Ovary (tissue), 9 donors: ENCODE data around the gene CSMD2. TPM values are rescaled to one million over a fixed set of nuclear protein-coding genes. Genes with fewer than 3 reads are reported as not detected.

Source experiments
- DNase-seq, 5 donors: peaks; one replicate each; pipeline ENCODE4 v3.0.0-alpha.2; 2019 to 2020
- H3K27ac ChIP-seq, 2 donors: fragments of 200-600 bp; one replicate each; pipeline versions ENCODE4 v1.5.1 to v1.8.0; 2019 to 2022
- H3K27me3 ChIP-seq: fragments of 200-600 bp; one replicate; pipeline ENCODE4 v1.8.0; 2022
- H3K36me3 ChIP-seq: fragments of 200-600 bp; sonication (generic); one replicate; pipeline ENCODE4 v1.5.1; 2019
- H3K4me1 ChIP-seq: one replicate; pipeline ENCODE4 v1.8.1; 2013; ENCODE audit warnings: mild to moderate bottlenecking, moderate library complexity; ENCODE audit not compliant: insufficient read depth
- H3K4me3 ChIP-seq: fragments of 200-600 bp; sonication (generic); one replicate; pipeline ENCODE4 v1.5.1; 2017
- H3K9me3 ChIP-seq, 2 donors: fragments of 200-600 bp in 1 of 2; sonication (generic) in 1 of 2; one replicate each; pipeline versions ENCODE4 v1.5.1 to v1.8.1; 2013 to 2019; ENCODE audit warnings: mild to moderate bottlenecking in 1 of 2, moderate library complexity in 1 of 2
- EP300 ChIP-seq: sonication (generic); formaldehyde crosslinking; IDR thresholded peaks from one replicate; pipeline ENCODE4 v1.6.1; 2017; ENCODE audit warnings: antibody characterized with exemption
- POLR2A ChIP-seq: fragments of 450-650 bp; IDR thresholded peaks from one replicate; pipeline ENCODE4 v1.6.1; 2017; ENCODE audit warnings: antibody characterized with exemption, mild to moderate bottlenecking, moderate library complexity
- WGBS, 3 donors: extraction: QIAGEN DNeasy Blood & Tissue Kit in 1 of 3; methylation state at CpG; one replicate each; pipeline versions ENCODE4 v1.1.5 to v1.1.7; 2013 to 2017; 5-methylcytosine and 5-hydroxymethylcytosine counted together
- intact Hi-C, 4 donors: fragments of 100-400 bp; cut with DNase I; formaldehyde crosslinking; loops; one replicate each; pipeline versions ENCODE4 v1.11.0 to v1.15.1; 2022 to 2023
- polyA plus RNA-seq, 2 donors: library from polyadenylated mRNA; stranded (reverse); fragments of 200-250 nt in 1 of 2; fragments of 350-450 nt in 1 of 2; fragmentation: Illumina TruSeq in 1 of 2; extraction: RNeasy Lipid Tissue Mini Kit (QIAGEN cat#74804) in 1 of 2; gene quantifications; one replicate each; pipeline ENCODE4 v1.2.3, GENCODE V29; 2013 to 2014
- total RNA-seq, 7 donors: library from RNA; depleted of rRNA in 2 of 7; stranded (reverse); fragments of >200 nt in 2 of 7; fragmentation: NEBNext Ultra II Directional in 3 of 7; extraction: Animal tissue kit (Norgen Biotek cat#: 25700) in 3 of 7; gene quantifications; one replicate each; pipeline versions ENCODE4 v1.1.0 to v1.2.4, GENCODE V29; 2016 to 2023
- TF ChIP-seq, protein P1 (sequence below), 3 donors: fragments of 450-650 bp in 2 of 3; fragments of 200-600 bp in 1 of 3; IDR thresholded peaks; one replicate each; pipeline versions ENCODE4 v1.5.1 to v1.8.0; 2016 to 2022; ENCODE audit warnings: antibody characterized with exemption in 3 of 3, mild to moderate bottlenecking in 1 of 3
- donor health status: DM: no; HTN: no; CAD: no; lungs with moderate emphysema.
- donor health status: DM: no; HTN: no; CAD: no.
- donor health status: Bipolar disorder and iron deficiency.
- donor health status: DM: yes; HTN: yes; CAD: no.
- donor health status: DM: no; HTN: no; CAD: no.
- donor health status: DM: yes; HTN: yes; CAD: no.

The CSMD2 gene
- total and polyA plus RNA-seq, 9 donors: 0.04 to 1.6 (median 0.18) TPM; not detected in 3

DNA sequence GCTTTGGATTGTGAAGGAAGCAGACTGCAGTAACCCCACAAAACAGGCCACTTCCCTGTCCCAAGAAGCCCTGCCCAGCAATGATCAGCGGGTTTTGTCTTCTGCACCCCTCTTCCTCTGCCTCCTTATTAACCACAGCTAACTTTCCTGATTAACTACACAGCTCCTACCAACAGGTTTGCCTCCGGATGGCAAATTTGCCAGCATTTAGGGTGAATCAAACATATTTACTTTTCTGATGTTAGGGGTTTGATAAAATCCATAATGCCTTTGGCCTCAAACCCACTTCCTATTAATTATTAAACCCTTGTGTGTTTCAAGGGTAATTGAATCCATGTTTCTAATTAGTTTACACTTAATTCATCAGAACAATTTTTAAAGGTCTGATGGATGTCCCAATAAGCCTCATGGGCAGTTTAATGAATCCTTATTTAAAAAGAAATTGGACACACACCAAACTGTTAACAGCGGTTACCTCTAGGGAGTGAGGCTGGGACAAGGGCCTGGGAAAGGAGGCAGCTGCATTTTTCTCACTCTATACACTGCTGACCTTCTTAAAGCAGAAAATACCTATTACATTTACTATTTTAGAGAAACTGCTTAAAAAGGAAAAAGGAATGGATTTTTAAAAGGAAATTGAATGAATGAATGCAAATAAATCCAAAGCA, 91.9 kb downstream of the CSMD2 start:
- TF ChIP-seq, protein P1, sequence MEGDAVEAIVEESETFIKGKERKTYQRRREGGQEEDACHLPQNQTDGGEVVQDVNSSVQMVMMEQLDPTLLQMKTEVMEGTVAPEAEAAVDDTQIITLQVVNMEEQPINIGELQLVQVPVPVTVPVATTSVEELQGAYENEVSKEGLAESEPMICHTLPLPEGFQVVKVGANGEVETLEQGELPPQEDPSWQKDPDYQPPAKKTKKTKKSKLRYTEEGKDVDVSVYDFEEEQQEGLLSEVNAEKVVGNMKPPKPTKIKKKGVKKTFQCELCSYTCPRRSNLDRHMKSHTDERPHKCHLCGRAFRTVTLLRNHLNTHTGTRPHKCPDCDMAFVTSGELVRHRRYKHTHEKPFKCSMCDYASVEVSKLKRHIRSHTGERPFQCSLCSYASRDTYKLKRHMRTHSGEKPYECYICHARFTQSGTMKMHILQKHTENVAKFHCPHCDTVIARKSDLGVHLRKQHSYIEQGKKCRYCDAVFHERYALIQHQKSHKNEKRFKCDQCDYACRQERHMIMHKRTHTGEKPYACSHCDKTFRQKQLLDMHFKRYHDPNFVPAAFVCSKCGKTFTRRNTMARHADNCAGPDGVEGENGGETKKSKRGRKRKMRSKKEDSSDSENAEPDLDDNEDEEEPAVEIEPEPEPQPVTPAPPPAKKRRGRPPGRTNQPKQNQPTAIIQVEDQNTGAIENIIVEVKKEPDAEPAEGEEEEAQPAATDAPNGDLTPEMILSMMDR (IDR thresholded peaks at IDR 0.05): no peak
- no peak for TF ChIP-seq EP300
- no peak for TF ChIP-seq POLR2A
- Histone ChIP-seq H3K36me3 (no peaks in the 10 kb centered on the region), H3K27me3 (no peaks in the 10 kb centered on the region), H3K4me1 (no peaks in the 10 kb centered on the region), H3K9me3 (no peaks in the 10 kb centered on the region), H3K27ac (no peak overlapping the region), H3K4me3 (no peak overlapping the region)
- no peak for DNase-seq
- intact Hi-C loops: no loop called here
- 38 to 63% (median 51%) methylated on average over 3 of the region's 3 CpGs for WGBS, 3 donors

DNA sequence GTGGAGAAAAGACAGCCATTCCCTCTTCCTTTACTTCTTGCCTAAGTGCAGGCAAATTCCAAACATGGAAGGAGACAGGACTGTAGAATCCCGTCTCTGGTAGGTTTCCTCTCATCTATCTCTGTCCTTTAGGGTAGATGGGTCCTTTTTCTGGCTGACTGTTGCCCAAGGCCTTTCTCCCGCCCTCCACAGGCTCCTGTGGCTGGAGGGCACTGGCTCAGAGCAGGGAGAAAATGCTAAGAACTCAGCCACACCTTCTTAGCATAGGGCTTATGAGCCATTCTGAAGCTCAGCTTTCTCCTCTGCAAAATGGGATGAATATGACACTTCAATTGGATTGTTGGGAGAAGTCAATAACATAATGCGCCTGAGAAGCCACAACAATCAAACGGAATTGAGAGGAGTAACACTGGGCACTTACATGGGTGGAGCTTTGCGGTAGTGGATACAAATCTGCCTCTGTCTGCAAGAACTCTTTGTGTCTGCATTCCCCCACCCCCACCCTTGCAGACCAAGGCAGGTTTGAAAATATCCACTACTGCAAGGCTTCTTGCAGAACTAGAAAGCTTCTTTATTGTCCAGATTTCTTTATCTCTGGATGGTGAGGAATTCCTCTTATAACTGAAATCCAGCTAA, 94.7 kb downstream of the CSMD2 start:
- Histone ChIP-seq H3K36me3 (no peaks in the 10 kb centered on the region), H3K4me3 (no peak overlapping the region), H3K27me3 (no peaks in the 10 kb centered on the region), H3K9me3 (no peaks in the 10 kb centered on the region), H3K4me1 (no peaks in the 10 kb centered on the region), H3K27ac (no peak overlapping the region)
- 65 to 79% (median 73%) methylated on average over 5 of the region's 5 CpGs for WGBS, 3 donors
- DNase-seq: no peak
- intact Hi-C loops: no loop called here
- no peak for TF ChIP-seq EP300

DNA sequence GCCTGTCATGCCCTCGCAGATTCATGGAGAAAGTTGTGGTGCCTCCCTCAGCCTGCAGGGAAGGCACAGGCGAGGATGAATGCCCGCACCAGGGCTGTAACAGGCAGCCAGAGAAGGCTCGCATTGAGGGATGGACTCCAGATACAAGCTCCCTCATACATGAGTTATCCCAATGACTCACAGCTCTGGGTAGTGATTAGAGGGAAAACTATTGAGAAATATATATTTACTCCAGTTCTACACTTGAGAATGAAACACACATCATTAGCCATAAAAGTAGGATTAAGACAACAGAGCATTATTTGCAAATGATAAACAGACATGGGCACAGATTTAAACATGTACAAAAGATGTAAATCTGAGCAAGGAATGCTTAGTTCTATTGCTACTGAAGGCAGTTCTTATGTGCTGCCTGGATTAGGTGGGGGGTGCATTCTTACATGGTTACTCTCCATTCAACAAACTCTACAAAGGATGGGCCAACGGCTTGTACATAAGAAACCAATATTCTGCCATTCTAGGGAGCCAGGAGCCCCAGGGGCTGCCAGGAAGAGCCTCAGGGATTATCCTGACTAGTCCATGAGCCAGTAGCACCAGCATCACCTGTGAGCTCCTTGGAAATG, 97.9 kb downstream of the CSMD2 start:
- WGBS, 3 donors: 78 to 82% (median 80%) methylated on average over 5 of the region's 5 CpGs
- intact Hi-C loops: loop anchor here in 1 of 4 donors (10.0 kb wide), 1 partner anchor 132 kb away; no protein-coding TSS in a partner anchor
- no peak for DNase-seq
- Histone ChIP-seq H3K27me3 (no peaks in the 10 kb centered on the region), H3K9me3 (no peaks in the 10 kb centered on the region), H3K4me3 (no peak overlapping the region), H3K36me3 (no peaks in the 10 kb centered on the region), H3K27ac (no peak overlapping the region), H3K4me1 (no peaks in the 10 kb centered on the region)
- TF ChIP-seq, protein P1 (IDR thresholded peaks at IDR 0.05): no peak
- TF ChIP-seq EP300: no peak

DNA sequence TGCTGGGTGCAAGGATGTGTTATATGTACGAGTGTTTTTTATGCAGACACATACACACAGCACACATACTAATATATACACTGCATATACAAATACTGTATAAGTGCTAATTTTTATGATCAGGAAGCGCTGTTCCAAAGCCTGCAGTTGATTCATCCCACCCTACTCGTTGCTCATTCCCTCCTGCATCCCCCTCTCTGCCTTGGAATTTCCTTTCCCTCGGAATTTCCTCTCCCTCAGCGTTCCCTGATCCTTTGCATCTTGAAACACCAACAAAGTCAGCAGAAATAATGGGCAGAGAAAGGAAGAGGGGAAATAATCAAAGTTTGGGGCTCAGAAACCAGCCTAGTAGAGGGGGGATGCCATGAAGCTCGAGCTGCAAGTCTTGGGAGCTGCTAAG, 98.9 kb downstream of the CSMD2 start:
- no peak for TF ChIP-seq EP300
- TF ChIP-seq POLR2A: no peak
- TF ChIP-seq, protein P1 (IDR thresholded peaks at IDR 0.05): no peak
- no peak for DNase-seq
- no peaks in the 10 kb centered on the region for H3K4me1 ChIP-seq
- 57 to 67% (median 58%) methylated on average over 6 of the region's 6 CpGs for whole genome bisulfite sequencing, 3 donors
- no peak overlapping the region for H3K4me3 ChIP-seq
- no peak overlapping the region for H3K27ac ChIP-seq
- H3K36me3 ChIP-seq: no peaks in the 10 kb centered on the region
- intact Hi-C loops: loop anchor here in 1 of 4 donors (10.0 kb wide), 1 partner anchor 131 kb away; no protein-coding TSS in a partner anchor
- H3K9me3 ChIP-seq: no peaks in the 10 kb centered on the region
- H3K27me3 ChIP-seq: no peaks in the 10 kb centered on the region

DNA sequence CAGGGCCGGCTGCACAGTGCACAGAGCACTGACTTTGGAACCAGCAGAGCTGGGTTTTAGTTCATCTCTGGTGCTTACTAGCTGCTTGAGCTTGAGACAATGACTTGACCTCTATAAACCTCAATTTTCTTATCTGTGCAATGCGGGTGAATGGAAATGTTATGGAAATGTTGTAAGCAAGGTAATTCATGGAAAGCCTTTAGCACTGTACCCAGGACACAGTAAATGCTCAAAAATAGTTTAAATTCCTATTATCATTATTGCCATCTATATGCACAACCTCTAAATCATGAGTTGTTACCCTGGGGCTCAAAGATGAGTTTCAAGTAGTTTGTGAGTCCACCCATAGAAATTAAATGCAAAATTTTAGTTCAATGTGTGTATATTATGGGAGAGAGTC, 99.5 kb downstream of the CSMD2 start:
- no peak overlapping the region for H3K27ac ChIP-seq
- no peaks in the 10 kb centered on the region for H3K4me1 ChIP-seq
- no peak overlapping the region for H3K4me3 ChIP-seq
- DNase-seq: no peak
- no peaks in the 10 kb centered on the region for H3K36me3 ChIP-seq
- TF ChIP-seq, protein P1 (IDR thresholded peaks at IDR 0.05): no peak
- TF ChIP-seq EP300 (no peak), POLR2A (no peak)
- H3K9me3 ChIP-seq: no peaks in the 10 kb centered on the region
- no peaks in the 10 kb centered on the region for H3K27me3 ChIP-seq
- WGBS, 3 donors: 79 to 89% (median 79%) methylated on average over 2 of the region's 2 CpGs
- intact Hi-C loops: loop anchor here in 1 of 4 donors (10.0 kb wide), 1 partner anchor 131 kb away; no protein-coding TSS in a partner anchor
